ENCODE results near the gene CHN2. TPM values are rescaled to one million over a fixed set of nuclear protein-coding genes. Genes with fewer than 3 reads are reported as not detected.
"Not testable (repeated sequence)": the region's sequence is repeated elsewhere in the genome, so short reads cannot be mapped to it uniquely, and the experiment has no call there.

CHN2 gene
- total RNA-seq, 1 donor from 2014 or later: not detected

GRCh38 chr7:29193316-29194205 is 1.0 kb upstream of the CHN2 start:
- intact Hi-C loops (cut with micrococcal nuclease): loop anchor here (1.0 kb wide), 1 partner anchor 215 kb away; no protein-coding TSS in a partner anchor
- Mint-ChIP-seq H3K27me3 (ENCODE audit: insufficient read depth) (peaks cover 67% of the 10 kb centered on the region), H3K4me1 (ENCODE audit: low read depth) (peaks cover 18% of the 10 kb centered on the region), H3K27ac (no peak overlapping the region), H3K36me3 (ENCODE audit: low read depth) (no peaks in the 10 kb centered on the region), H3K4me3 (peak overlapping the region; percentile 54), H3K9me3 (no peaks in the 10 kb centered on the region)
- DNase-seq (ENCODE audit: low spot score): no peak

- H3K9me3 Mint-ChIP-seq: no peaks in the 10 kb centered on the region
- H3K4me3 Mint-ChIP-seq: no peak overlapping the region
- intact Hi-C loops (cut with micrococcal nuclease): loop anchor here (1.0 kb wide), 1 partner anchor 214 kb away; no protein-coding TSS in a partner anchor
- H3K4me1 Mint-ChIP-seq (ENCODE audit: low read depth): peaks cover 18% of the 10 kb centered on the region
- H3K27me3 Mint-ChIP-seq (ENCODE audit: insufficient read depth): peaks cover 66% of the 10 kb centered on the region
- DNase-seq (ENCODE audit: low spot score): no peak
- no peaks in the 10 kb centered on the region for H3K36me3 Mint-ChIP-seq (ENCODE audit: low read depth)
- H3K27ac Mint-ChIP-seq: no peak overlapping the region
These were observed 375 bp upstream of the CHN2 start for GRCh38 chr7:29194206-29194593.

GRCh38 chr7:29196191-29196590 is 1.6 kb downstream of the CHN2 start:
- Mint-ChIP-seq H3K9me3 (no peaks in the 10 kb centered on the region), H3K27ac (no peak overlapping the region), H3K27me3 (ENCODE audit: insufficient read depth) (peaks cover 60% of the 10 kb centered on the region), H3K4me1 (ENCODE audit: low read depth) (peaks cover 18% of the 10 kb centered on the region), H3K36me3 (ENCODE audit: low read depth) (no peaks in the 10 kb centered on the region), H3K4me3 (no peak overlapping the region)
- DNase-seq (ENCODE audit: low spot score): no peak
- intact Hi-C loops (cut with micrococcal nuclease): loop anchor here (5.0 kb wide), 2 partner anchors 91 to 274 kb away; no protein-coding TSS in a partner anchor

- no peaks in the 10 kb centered on the region for H3K36me3 Mint-ChIP-seq (ENCODE audit: low read depth)
- intact Hi-C loops (cut with micrococcal nuclease): loop anchor here (5.0 kb wide), 2 partner anchors 90 to 275 kb away; no protein-coding TSS in a partner anchor
- H3K9me3 Mint-ChIP-seq: no peaks in the 10 kb centered on the region
- no peak overlapping the region for H3K27ac Mint-ChIP-seq
- peaks cover 58% of the 10 kb centered on the region for H3K27me3 Mint-ChIP-seq (ENCODE audit: insufficient read depth)
- no peak overlapping the region for H3K4me3 Mint-ChIP-seq
- peaks cover 18% of the 10 kb centered on the region for H3K4me1 Mint-ChIP-seq (ENCODE audit: low read depth)
- DNase-seq (ENCODE audit: low spot score): no peak
These were observed 2.5 kb downstream of the CHN2 start for GRCh38 chr7:29196971-29197595.

DNA sequence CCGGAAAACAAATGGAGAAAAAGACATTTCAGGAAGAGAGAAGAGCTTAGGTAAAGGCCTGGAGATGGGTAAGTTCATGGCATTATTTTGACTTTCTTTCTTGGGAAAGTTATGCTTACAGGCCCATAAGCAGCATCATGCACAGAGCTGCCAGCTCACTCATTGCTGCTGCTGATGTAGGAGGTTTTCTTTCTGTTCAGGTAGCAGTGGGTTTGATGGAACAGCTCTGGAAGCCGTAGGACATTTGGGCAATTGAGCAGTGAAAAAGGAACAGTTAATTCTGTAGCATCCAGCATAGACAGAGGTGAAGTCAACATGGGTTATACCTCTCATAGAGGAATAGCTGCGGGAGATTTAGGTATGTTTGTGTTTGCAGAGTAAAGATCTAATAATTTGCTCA is 3.3 kb downstream of the CHN2 start:
- Mint-ChIP-seq H3K9me3 (no peaks in the 10 kb centered on the region), H3K36me3 (ENCODE audit: low read depth) (no peaks in the 10 kb centered on the region), H3K4me1 (ENCODE audit: low read depth) (peaks cover 18% of the 10 kb centered on the region), H3K27ac (no peak overlapping the region), H3K4me3 (no peak overlapping the region), H3K27me3 (ENCODE audit: insufficient read depth) (peaks cover 51% of the 10 kb centered on the region)
- intact Hi-C loops (cut with micrococcal nuclease): loop anchor here (5.0 kb wide), 2 partner anchors 89 to 276 kb away; no protein-coding TSS in a partner anchor
- no peak for DNase-seq (ENCODE audit: low spot score)

DNA sequence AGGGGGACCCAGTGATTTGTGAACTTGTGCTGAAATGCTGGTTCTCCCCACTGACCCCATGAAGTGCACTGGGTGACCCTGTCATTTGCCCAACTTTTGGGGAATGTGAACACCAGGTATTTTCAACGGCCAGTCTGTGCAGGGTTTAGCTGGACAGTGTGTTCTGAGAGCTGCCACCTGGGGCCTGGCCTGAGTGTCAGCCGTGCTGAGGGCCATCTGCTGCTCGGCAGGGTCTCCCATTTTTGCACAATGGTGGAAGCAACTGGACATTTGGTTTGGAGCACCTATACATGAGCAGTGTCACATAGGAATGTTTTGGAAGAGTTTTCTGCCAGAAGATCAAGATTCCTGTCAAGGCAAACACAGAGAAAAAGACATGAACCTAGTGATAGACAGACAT is 5.2 kb downstream of the CHN2 start:
- H3K4me3 Mint-ChIP-seq: no peak overlapping the region
- DNase-seq (ENCODE audit: low spot score): no peak
- H3K4me1 Mint-ChIP-seq (ENCODE audit: low read depth): peaks cover 18% of the 10 kb centered on the region
- peaks cover 40% of the 10 kb centered on the region for H3K27me3 Mint-ChIP-seq (ENCODE audit: insufficient read depth)
- intact Hi-C loops (cut with micrococcal nuclease): loop anchor here (5.0 kb wide), 2 partner anchors 88 to 277 kb away; no protein-coding TSS in a partner anchor
- no peak overlapping the region for H3K27ac Mint-ChIP-seq
- no peaks in the 10 kb centered on the region for H3K9me3 Mint-ChIP-seq
- no peaks in the 10 kb centered on the region for H3K36me3 Mint-ChIP-seq (ENCODE audit: low read depth)

- H3K4me1 Mint-ChIP-seq (ENCODE audit: low read depth): peaks cover 3% of the 10 kb centered on the region
- no peaks in the 10 kb centered on the region for H3K36me3 Mint-ChIP-seq (ENCODE audit: low read depth)
- intact Hi-C loops (cut with micrococcal nuclease): no loop called here
- peaks cover 19% of the 10 kb centered on the region for H3K27me3 Mint-ChIP-seq (ENCODE audit: insufficient read depth)
- H3K9me3 Mint-ChIP-seq: no peaks in the 10 kb centered on the region
- H3K27ac Mint-ChIP-seq: no peak overlapping the region
- DNase-seq (ENCODE audit: low spot score): no peak
- no peak overlapping the region for H3K4me3 Mint-ChIP-seq
These were observed 8.1 kb downstream of the CHN2 start for GRCh38 chr7:29202651-29203069.

DNA sequence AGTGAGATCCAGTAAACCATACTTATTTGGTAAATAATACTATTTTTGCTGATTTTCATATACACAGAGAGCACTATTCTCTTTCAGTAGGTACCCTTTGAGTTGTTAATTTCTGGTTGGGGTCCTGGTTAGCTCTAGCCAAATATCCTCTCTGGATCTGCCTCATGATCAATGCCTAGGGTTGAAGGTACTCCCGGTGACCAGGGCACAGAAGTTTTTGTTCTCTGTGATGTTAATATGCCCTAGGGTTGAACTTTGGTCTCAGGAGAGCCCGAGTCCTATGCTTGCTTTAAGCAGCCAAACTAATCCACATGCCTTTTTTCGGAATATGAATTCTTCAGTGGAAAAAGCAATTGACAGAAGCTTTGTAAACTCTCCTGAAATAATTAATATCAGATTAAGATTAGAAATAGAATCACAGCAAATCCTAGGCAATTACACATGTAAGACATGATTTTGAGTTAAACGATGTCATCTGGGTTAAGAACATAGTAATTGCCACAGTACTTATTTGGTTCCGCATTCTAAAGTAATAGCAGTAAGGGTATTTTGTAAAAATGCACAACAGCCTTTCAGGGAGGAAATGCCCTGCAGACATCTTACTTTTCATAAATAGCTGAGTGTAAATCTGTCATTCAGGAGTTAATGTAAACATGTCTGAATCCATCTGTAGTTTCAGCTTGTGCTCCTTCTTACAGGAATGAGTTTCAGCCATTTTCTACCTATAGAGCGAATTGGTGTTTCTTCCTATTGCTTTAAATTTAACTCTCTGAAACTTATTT is 10.1 kb downstream of the CHN2 start:
- intact Hi-C loops (cut with micrococcal nuclease): no loop called here
- Mint-ChIP-seq H3K4me3 (no peak overlapping the region), H3K27me3 (ENCODE audit: insufficient read depth) (peaks cover 12% of the 10 kb centered on the region), H3K4me1 (ENCODE audit: low read depth) (peaks cover 11% of the 10 kb centered on the region), H3K9me3 (no peaks in the 10 kb centered on the region), H3K27ac (no peak overlapping the region), H3K36me3 (ENCODE audit: low read depth) (no peaks in the 10 kb centered on the region)
- DNase-seq (ENCODE audit: low spot score): no peak

- Mint-ChIP-seq H3K4me1 (ENCODE audit: low read depth) (peaks cover 11% of the 10 kb centered on the region), H3K36me3 (ENCODE audit: low read depth) (no peaks in the 10 kb centered on the region), H3K27ac (no peak overlapping the region), H3K9me3 (no peaks in the 10 kb centered on the region), H3K27me3 (ENCODE audit: insufficient read depth) (peaks cover 3% of the 10 kb centered on the region), H3K4me3 (no peak overlapping the region)
- intact Hi-C loops (cut with micrococcal nuclease): no loop called here
- DNase-seq (ENCODE audit: low spot score): no peak
These were observed 12.7 kb downstream of the CHN2 start for GRCh38 chr7:29207162-29207801.

DNA sequence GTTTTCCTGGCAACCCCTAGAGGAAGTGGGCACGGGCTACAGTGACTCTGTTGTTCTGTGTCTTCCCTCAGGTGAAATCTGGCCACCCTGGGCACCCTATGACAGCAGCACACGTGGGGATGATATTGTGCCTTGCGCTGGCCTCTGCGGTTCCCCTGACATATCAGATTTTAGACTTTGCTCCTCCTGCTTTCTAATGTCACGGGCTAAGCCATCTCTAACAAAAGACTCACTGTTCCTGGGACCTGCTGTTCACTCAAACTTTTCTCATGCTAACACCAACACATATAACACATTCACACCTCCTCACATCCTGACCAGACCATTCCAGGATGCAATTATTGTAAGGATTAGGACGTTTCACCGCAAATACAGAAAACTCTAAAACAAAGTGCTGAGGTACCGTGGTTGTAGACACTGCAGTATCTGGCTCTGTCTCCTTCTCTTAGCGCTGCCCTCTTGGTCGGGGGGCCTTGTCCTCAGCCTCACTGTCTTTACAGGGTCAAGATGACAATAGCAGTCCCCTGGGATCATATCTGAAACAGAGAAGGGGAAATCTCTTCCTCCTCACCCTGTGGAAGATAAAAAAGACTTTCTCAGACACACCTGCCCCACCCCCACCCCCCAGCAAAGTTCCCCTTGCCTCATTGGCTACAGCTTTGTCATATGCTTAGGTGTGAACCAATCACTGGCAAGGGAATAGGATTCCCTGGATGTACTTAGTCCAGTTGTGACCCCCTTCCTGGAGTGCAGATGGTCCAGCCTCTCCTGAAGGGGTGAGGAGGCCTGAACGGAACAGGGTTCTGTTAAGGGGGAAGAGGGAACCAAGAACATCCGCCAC is 14.1 kb downstream of the CHN2 start:
- no peak overlapping the region for H3K27ac Mint-ChIP-seq
- H3K9me3 Mint-ChIP-seq: no peaks in the 10 kb centered on the region
- intact Hi-C loops (cut with micrococcal nuclease): no loop called here
- H3K4me1 Mint-ChIP-seq (ENCODE audit: low read depth): peaks cover 11% of the 10 kb centered on the region
- H3K27me3 Mint-ChIP-seq (ENCODE audit: insufficient read depth): peaks cover 3% of the 10 kb centered on the region
- no peak for DNase-seq (ENCODE audit: low spot score)
- H3K4me3 Mint-ChIP-seq: no peak overlapping the region
- H3K36me3 Mint-ChIP-seq (ENCODE audit: low read depth): no peaks in the 10 kb centered on the region

GRCh38 chr7:29209745-29210144 is 15.2 kb downstream of the CHN2 start:
- H3K9me3 Mint-ChIP-seq: no peaks in the 10 kb centered on the region
- no peak overlapping the region for H3K27ac Mint-ChIP-seq
- H3K27me3 Mint-ChIP-seq (ENCODE audit: insufficient read depth): peaks cover 3% of the 10 kb centered on the region
- no peaks in the 10 kb centered on the region for H3K36me3 Mint-ChIP-seq (ENCODE audit: low read depth)
- DNase-seq (ENCODE audit: low spot score): no peak
- peaks cover 11% of the 10 kb centered on the region for H3K4me1 Mint-ChIP-seq (ENCODE audit: low read depth)
- H3K4me3 Mint-ChIP-seq: no peak overlapping the region
- intact Hi-C loops (cut with micrococcal nuclease): no loop called here

DNA sequence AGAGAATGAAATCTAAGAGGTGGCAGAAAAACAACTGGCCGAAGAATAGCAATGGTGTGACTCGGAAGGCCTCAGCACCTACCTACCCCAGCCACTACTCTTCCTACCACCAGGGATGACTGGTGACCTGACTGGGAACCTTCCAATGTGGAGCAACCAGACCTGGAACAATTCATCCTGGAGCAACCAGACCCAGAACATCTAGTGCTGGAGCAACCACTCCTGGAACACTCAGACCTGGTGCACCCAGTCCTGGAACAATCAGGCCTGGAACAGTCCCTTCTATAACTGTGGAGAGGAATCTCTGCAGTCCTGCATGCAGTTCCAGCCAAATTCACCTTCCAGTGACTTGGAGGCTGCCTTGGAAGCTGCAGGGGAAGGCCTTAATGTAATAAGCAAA is 18.2 kb downstream of the CHN2 start:
- DNase-seq (ENCODE audit: low spot score); H3K4me3 Mint-ChIP-seq; H3K4me1 Mint-ChIP-seq (ENCODE audit: low read depth); H3K27me3 Mint-ChIP-seq (ENCODE audit: insufficient read depth); H3K36me3 Mint-ChIP-seq (ENCODE audit: low read depth); H3K27ac Mint-ChIP-seq; intact Hi-C loops (cut with micrococcal nuclease); H3K9me3 Mint-ChIP-seq: not testable (repeated sequence)

Data from activated T-helper 1 cell treated with anti-CD3 and anti-CD28 coated beads, Interleukin-12 subunit alpha, Interleukin-12 subunit beta, Interleukin-2, Interleukin-4 antibody, amounts not matched to agents 30 ng/mL and 10 ng/mL and 1 ng/mL, durations not matched to agents 14 hours and 24 hours and 36 hours (primary cell).